ENCODE results near the gene USP46.

USP46 gene

GRCh38 chr4:52575406-52575805 is 83.7 kb downstream of the USP46 start:
- Histone ChIP-seq H2AK5ac (ENCODE audit: low read length) (no peak overlapping the region), H3K18ac (ENCODE audit: low read length) (no peak overlapping the region), H3K9ac (ENCODE audit: low read length) (no peak overlapping the region), H2AFZ (ENCODE audit: insufficient read depth, low read length, poor library complexity) (no peak overlapping the region), H2BK120ac (ENCODE audit: insufficient read depth, low read length, poor library complexity) (no peak overlapping the region), H2BK12ac (ENCODE audit: low read length) (no peak overlapping the region), H4K12ac (ENCODE audit: low read depth, low read length) (no peak overlapping the region), H3K79me1 (ENCODE audit: low read length) (no peaks in the 10 kb centered on the region), H3K4ac (ENCODE audit: low read depth, low read length) (no peak overlapping the region), H3K4me3 (ENCODE audit: low read depth, low read length) (no peak overlapping the region), H3K4me2 (ENCODE audit: low read length) (no peak overlapping the region), H3K36me3 (ENCODE audit: control insufficient read depth in 1 of 2, insufficient read depth in 2 of 2, low read length in 2 of 2) (no peaks in the 10 kb centered on the region), H3K27ac (ENCODE audit: low read depth, low read length) (no peak overlapping the region), H3K9me3 (ENCODE audit: insufficient read depth, low read depth, low read length) (no peaks in the 10 kb centered on the region), H3K23ac (ENCODE audit: low read length) (no peak overlapping the region), H3K27me3 (ENCODE audit: insufficient read depth, low read length) (no peaks in the 10 kb centered on the region), H4K8ac (ENCODE audit: low read depth, low read length) (no peak overlapping the region), H4K91ac (ENCODE audit: low read depth, low read length) (no peak overlapping the region), H3K14ac (ENCODE audit: low read length) (no peak overlapping the region), H3K79me2 (ENCODE audit: control insufficient read depth, insufficient read depth, low read length, poor library complexity) (peaks cover 1% of the 10 kb centered on the region), H2BK5ac (ENCODE audit: low read depth, low read length, poor library complexity) (no peak overlapping the region), H3K4me1 (ENCODE audit: control insufficient read depth in 1 of 2, insufficient read depth in 2 of 2, low read length in 2 of 2) (no peaks in the 10 kb centered on the region)
- WGBS (ENCODE audit: extremely low coverage, insufficient coverage, insufficient read length): no CpG with 5 or more reads among the region's 1 CpG
- no peak for DNase-seq

- Histone ChIP-seq H2BK120ac (ENCODE audit: insufficient read depth, low read length, poor library complexity) (no peak overlapping the region), H4K8ac (ENCODE audit: low read depth, low read length) (no peak overlapping the region), H3K4me3 (ENCODE audit: low read depth, low read length) (no peak overlapping the region), H3K27me3 (ENCODE audit: insufficient read depth, low read length) (no peaks in the 10 kb centered on the region), H3K36me3 (ENCODE audit: control insufficient read depth in 1 of 2, insufficient read depth in 2 of 2, low read length in 2 of 2) (no peaks in the 10 kb centered on the region), H3K23ac (ENCODE audit: low read length) (no peak overlapping the region), H3K4me2 (ENCODE audit: low read length) (no peak overlapping the region), H4K12ac (ENCODE audit: low read depth, low read length) (no peak overlapping the region), H3K9ac (ENCODE audit: low read length) (no peak overlapping the region), H3K14ac (ENCODE audit: low read length) (no peak overlapping the region), H2BK5ac (ENCODE audit: low read depth, low read length, poor library complexity) (no peak overlapping the region), H3K4ac (ENCODE audit: low read depth, low read length) (no peak overlapping the region), H2BK12ac (ENCODE audit: low read length) (no peak overlapping the region), H3K27ac (ENCODE audit: low read depth, low read length) (no peak overlapping the region), H3K79me1 (ENCODE audit: low read length) (no peaks in the 10 kb centered on the region), H3K18ac (ENCODE audit: low read length) (no peak overlapping the region), H2AFZ (ENCODE audit: insufficient read depth, low read length, poor library complexity) (no peak overlapping the region), H2AK5ac (ENCODE audit: low read length) (no peak overlapping the region), H3K9me3 (ENCODE audit: insufficient read depth, low read depth, low read length) (no peaks in the 10 kb centered on the region), H3K79me2 (ENCODE audit: control insufficient read depth, insufficient read depth, low read length, poor library complexity) (peaks cover 1% of the 10 kb centered on the region), H4K91ac (ENCODE audit: low read depth, low read length) (no peak overlapping the region), H3K4me1 (ENCODE audit: control insufficient read depth in 1 of 2, insufficient read depth in 2 of 2, low read length in 2 of 2) (no peaks in the 10 kb centered on the region)
- no peak for DNase-seq
- WGBS (ENCODE audit: extremely low coverage, insufficient coverage, insufficient read length): no CpG with 5 or more reads among the region's 5 CpGs
These were observed 85.1 kb downstream of the USP46 start for GRCh38 chr4:52574036-52574435.

GRCh38 chr4:52573551-52573950 is 85.5 kb downstream of the USP46 start:
- Histone ChIP-seq H3K14ac (ENCODE audit: low read length) (no peak overlapping the region), H2AFZ (ENCODE audit: insufficient read depth, low read length, poor library complexity) (no peak overlapping the region), H2AK5ac (ENCODE audit: low read length) (no peak overlapping the region), H3K79me2 (ENCODE audit: control insufficient read depth, insufficient read depth, low read length, poor library complexity) (peaks cover 1% of the 10 kb centered on the region), H3K27ac (ENCODE audit: low read depth, low read length) (no peak overlapping the region), H3K4ac (ENCODE audit: low read depth, low read length) (no peak overlapping the region), H3K4me3 (ENCODE audit: low read depth, low read length) (no peak overlapping the region), H3K18ac (ENCODE audit: low read length) (no peak overlapping the region), H3K4me1 (ENCODE audit: control insufficient read depth in 1 of 2, insufficient read depth in 2 of 2, low read length in 2 of 2) (no peaks in the 10 kb centered on the region), H3K9ac (ENCODE audit: low read length) (no peak overlapping the region), H3K4me2 (ENCODE audit: low read length) (no peak overlapping the region), H2BK5ac (ENCODE audit: low read depth, low read length, poor library complexity) (no peak overlapping the region), H4K91ac (ENCODE audit: low read depth, low read length) (no peak overlapping the region), H2BK120ac (ENCODE audit: insufficient read depth, low read length, poor library complexity) (no peak overlapping the region), H3K23ac (ENCODE audit: low read length) (no peak overlapping the region), H3K27me3 (ENCODE audit: insufficient read depth, low read length) (no peaks in the 10 kb centered on the region), H4K8ac (ENCODE audit: low read depth, low read length) (no peak overlapping the region), H4K12ac (ENCODE audit: low read depth, low read length) (no peak overlapping the region), H3K9me3 (ENCODE audit: insufficient read depth, low read depth, low read length) (no peaks in the 10 kb centered on the region), H3K79me1 (ENCODE audit: low read length) (no peaks in the 10 kb centered on the region), H2BK12ac (ENCODE audit: low read length) (no peak overlapping the region), H3K36me3 (ENCODE audit: control insufficient read depth in 1 of 2, insufficient read depth in 2 of 2, low read length in 2 of 2) (no peaks in the 10 kb centered on the region)
- no CpG with 5 or more reads among the region's 1 CpG for WGBS (ENCODE audit: extremely low coverage, insufficient coverage, insufficient read length)
- DNase-seq: no peak

GRCh38 chr4:52572936-52573485 is 86.1 kb downstream of the USP46 start:
- no CpG with 5 or more reads among the region's 6 CpGs for WGBS (ENCODE audit: extremely low coverage, insufficient coverage, insufficient read length)
- no peaks in the 10 kb centered on the region for H3K27me3 ChIP-seq (ENCODE audit: insufficient read depth, low read length)
- H3K9ac ChIP-seq (ENCODE audit: low read length): no peak overlapping the region
- no peak overlapping the region for H4K91ac ChIP-seq (ENCODE audit: low read depth, low read length)
- no peak overlapping the region for H4K12ac ChIP-seq (ENCODE audit: low read depth, low read length)
- H3K4me3 ChIP-seq (ENCODE audit: low read depth, low read length): no peak overlapping the region
- no peak overlapping the region for H3K18ac ChIP-seq (ENCODE audit: low read length)
- H2AK5ac ChIP-seq (ENCODE audit: low read length): no peak overlapping the region
- no peak overlapping the region for H3K27ac ChIP-seq (ENCODE audit: low read depth, low read length)
- no peak overlapping the region for H2BK5ac ChIP-seq (ENCODE audit: low read depth, low read length, poor library complexity)
- H3K23ac ChIP-seq (ENCODE audit: low read length): no peak overlapping the region
- H3K79me1 ChIP-seq (ENCODE audit: low read length): no peaks in the 10 kb centered on the region
- no peak overlapping the region for H2AFZ ChIP-seq (ENCODE audit: insufficient read depth, low read length, poor library complexity)
- no peak overlapping the region for H2BK120ac ChIP-seq (ENCODE audit: insufficient read depth, low read length, poor library complexity)
- peak; percentile 67 to 87 for DNase-seq
- no peak overlapping the region for H4K8ac ChIP-seq (ENCODE audit: low read depth, low read length)
- no peak overlapping the region for H3K4ac ChIP-seq (ENCODE audit: low read depth, low read length)
- H3K4me1 ChIP-seq (ENCODE audit: control insufficient read depth in 1 of 2, insufficient read depth in 2 of 2, low read length in 2 of 2): no peaks in the 10 kb centered on the region
- no peak overlapping the region for H3K4me2 ChIP-seq (ENCODE audit: low read length)
- H3K36me3 ChIP-seq (ENCODE audit: control insufficient read depth in 1 of 2, insufficient read depth in 2 of 2, low read length in 2 of 2): no peaks in the 10 kb centered on the region
- peaks cover 1% of the 10 kb centered on the region for H3K79me2 ChIP-seq (ENCODE audit: control insufficient read depth, insufficient read depth, low read length, poor library complexity)
- no peaks in the 10 kb centered on the region for H3K9me3 ChIP-seq (ENCODE audit: insufficient read depth, low read depth, low read length)
- no peak overlapping the region for H3K14ac ChIP-seq (ENCODE audit: low read length)
- no peak overlapping the region for H2BK12ac ChIP-seq (ENCODE audit: low read length)
